Measurements from ENCODE around the gene GNB5.

DNA sequence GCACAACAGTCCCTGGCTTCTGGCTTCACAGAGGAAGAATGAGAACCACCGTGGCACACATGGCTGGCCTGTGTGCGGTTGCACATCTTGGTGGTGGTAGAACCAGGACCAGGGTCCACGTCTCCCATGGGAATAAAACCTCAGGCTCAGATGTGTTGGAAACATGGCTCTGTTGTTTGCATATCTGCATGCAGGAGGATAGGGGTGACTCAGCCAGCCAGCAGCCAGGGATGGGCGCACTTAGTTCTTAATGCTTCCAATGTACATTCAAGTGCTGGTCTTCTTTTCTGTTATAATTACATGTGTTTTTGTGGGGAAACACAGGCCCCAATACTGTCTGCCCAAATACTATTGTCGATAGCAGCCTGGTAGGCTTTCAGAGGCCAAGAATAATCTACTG lies 42.8 kb downstream of the GNB5 start:
- TF ChIP-seq, protein P1, sequence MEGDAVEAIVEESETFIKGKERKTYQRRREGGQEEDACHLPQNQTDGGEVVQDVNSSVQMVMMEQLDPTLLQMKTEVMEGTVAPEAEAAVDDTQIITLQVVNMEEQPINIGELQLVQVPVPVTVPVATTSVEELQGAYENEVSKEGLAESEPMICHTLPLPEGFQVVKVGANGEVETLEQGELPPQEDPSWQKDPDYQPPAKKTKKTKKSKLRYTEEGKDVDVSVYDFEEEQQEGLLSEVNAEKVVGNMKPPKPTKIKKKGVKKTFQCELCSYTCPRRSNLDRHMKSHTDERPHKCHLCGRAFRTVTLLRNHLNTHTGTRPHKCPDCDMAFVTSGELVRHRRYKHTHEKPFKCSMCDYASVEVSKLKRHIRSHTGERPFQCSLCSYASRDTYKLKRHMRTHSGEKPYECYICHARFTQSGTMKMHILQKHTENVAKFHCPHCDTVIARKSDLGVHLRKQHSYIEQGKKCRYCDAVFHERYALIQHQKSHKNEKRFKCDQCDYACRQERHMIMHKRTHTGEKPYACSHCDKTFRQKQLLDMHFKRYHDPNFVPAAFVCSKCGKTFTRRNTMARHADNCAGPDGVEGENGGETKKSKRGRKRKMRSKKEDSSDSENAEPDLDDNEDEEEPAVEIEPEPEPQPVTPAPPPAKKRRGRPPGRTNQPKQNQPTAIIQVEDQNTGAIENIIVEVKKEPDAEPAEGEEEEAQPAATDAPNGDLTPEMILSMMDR (IDR thresholded peaks at IDR 0.05; ENCODE audit: insufficient read depth, low read depth, low read length) = no peak
- no peak for TF ChIP-seq EZH2 (IDR thresholded peaks at IDR 0.05; ENCODE audit: insufficient read depth, low read length)
